ENCODE measurements around the gene IER5L.

Gene IER5L

DNA sequence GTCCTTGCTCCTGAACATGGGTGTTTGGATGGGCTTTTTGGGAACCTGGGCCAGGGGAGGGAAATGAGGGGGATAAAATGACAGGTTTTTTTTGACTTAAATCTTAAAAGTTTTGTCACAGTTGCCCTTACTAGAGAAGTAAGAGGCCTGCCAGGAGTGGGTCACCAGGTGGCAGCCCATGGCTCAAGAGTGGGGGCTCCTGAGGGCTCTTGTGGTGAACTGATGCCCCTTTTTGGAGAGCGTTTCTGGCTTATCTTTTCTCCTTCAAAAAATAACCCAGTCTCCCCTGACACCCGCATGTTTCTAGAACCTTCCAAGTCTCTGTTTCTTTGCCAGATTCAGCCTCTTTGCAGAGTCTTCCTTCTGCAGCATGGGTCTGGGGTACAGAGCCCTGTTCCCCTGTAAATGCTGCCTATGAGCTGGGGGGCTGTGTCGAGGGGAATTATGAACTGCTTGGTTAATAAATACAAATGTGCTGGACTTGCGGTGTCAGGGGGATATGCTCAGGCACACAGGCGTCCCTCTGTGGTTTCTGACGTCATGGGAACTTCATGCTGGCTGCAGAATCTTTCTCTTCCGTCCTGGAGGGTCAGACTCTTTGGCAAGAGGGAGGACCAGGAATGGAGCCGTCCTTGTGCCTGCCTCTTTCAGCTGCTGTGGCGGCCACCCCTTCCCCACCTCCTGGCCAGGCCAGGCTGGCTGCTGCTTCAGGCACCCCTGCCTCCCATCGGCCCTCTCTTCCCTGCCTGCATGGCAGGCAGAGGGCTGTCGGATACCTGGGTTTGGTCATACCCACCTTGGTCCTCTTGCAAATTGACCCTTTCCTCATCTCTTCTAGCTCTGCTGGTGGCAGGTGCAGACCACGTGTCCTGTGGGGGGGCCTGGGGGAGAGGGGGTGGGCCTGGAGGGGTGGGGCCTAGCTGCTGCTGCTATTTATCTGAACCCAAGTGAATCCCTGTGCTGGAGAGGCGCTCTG lies 36.7 kb downstream of the IER5L start:
- peak; percentile 64 for DNase-seq (ENCODE audit: low spot score)
- no peak for TF ChIP-seq CTCF (IDR thresholded peaks at IDR 0.05; ENCODE audit: extremely low read depth, missing control alignments)

GRCh38 chr9:129140397-129141065 lies 37.5 kb downstream of the IER5L start:
- TF ChIP-seq CTCF (IDR thresholded peaks at IDR 0.05; ENCODE audit: extremely low read depth, missing control alignments): no peak
- DNase-seq (ENCODE audit: low spot score): no peak

DNA sequence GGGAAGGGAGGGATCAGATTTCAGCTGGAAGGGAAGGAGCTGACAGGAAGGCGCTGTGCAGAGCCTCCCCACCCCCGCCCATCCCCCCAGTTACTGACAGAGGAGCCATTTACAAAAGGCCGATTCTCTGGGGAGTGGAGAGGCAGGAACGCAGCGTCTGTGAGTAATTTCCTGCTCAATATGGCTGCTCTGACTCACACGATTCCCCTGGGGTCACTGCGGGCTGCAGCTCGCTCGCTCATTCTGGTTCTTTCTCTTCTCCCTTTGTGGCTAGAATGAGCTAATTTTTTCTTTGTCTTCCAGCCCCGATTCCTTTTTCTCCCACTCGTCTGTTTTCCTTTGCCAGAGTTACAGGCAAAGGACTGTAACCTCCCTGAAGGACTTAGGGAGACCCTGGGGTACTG lies 38.1 kb downstream of the IER5L start:
- DNase-seq (ENCODE audit: low spot score): peak; percentile 88
- TF ChIP-seq CTCF (IDR thresholded peaks at IDR 0.05; ENCODE audit: extremely low read depth, missing control alignments): no peak

DNA sequence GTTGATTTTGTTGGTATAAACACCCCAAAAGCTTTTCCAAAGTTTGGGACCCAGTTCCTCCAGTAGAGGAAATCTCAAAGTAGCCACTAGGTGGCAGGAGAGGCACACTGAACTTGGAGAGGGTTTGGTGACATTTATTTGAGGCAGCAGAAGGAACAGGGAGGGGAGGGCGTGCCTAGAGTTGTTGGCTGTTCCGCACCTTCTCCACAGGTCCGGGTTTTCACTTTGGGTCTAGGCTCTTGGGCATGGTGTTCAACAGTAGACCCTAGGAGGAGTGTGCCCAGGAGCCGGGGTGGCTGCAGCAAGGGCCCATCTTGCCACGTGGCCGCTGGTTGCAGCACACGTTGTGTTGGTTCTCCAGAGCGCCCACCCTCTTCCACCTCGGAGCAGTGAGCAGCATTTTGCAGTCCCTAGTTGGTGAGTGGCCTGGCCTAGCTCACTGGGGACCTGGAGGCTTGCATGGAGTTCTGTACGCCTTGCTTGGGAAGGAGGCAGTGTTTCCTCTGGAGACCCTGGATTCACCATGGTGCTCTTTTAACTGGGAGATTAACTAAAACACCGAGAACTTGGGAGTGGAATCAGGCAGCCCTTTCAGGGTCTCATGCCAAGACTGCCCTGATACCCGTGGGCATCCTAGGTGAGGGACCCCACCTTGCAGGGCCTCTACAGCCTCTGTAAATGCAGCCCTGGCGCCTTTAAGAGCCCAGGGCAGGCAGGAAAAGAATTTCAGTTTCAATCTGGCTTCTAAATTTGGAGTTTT lies 38.6 kb downstream of the IER5L start:
- TF ChIP-seq CTCF (IDR thresholded peaks at IDR 0.05; ENCODE audit: extremely low read depth, missing control alignments): peak; percentile 42
- DNase-seq (ENCODE audit: low spot score): peak; percentile 78

- TF ChIP-seq CTCF (IDR thresholded peaks at IDR 0.05; ENCODE audit: extremely low read depth, missing control alignments): no peak
- no peak for DNase-seq (ENCODE audit: low spot score)
Observed at GRCh38 chr9:129138476-129139232, 39.4 kb downstream of the IER5L start.

- no peak for DNase-seq (ENCODE audit: low spot score)
- TF ChIP-seq CTCF (IDR thresholded peaks at IDR 0.05; ENCODE audit: extremely low read depth, missing control alignments): no peak
Observed at GRCh38 chr9:129138144-129138462, 40.0 kb downstream of the IER5L start.

All from GM20000 (cell line).